Medulla oblongata (tissue), 1 donor: ENCODE measurements around the gene S100A2.
"Not testable (repeated sequence)": the region's sequence is repeated elsewhere in the genome, so short reads cannot be mapped to it uniquely, and the experiment has no call there.

ENCODE experiments used
- DNase-seq: peaks from one replicate; pipeline ENCODE4 v3.0.0-alpha.2; 2015; ENCODE audit errors: extremely low spot score

S100A2 gene

GRCh38 chr1:153588482-153588881, 22.8 kb upstream of the S100A2 start:
- DNase-seq, result no peak

GRCh38 chr1:153588033-153588432, 22.4 kb upstream of the S100A2 start:
- not testable (repeated sequence) for DNase-seq

DNA sequence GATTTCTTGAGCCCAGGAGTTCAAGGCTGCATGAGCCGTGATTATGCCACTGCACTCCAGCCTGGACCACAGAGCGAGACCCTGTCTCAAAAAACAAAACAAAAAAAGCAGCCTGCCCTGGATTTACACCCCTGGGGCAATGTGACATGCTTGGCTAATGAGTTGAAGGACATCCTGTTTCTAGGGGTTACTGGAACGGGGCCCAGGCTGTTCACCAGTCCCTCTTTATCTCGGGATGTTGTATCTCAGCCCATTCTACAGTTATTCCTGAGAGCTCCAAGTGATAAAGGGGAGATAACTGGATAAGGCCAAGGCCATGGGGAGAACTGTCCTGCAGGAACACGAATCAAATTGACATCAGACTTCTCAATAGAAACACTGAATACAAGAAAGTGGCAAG, 21.7 kb upstream of the S100A2 start:
- no peak for DNase-seq

DNA sequence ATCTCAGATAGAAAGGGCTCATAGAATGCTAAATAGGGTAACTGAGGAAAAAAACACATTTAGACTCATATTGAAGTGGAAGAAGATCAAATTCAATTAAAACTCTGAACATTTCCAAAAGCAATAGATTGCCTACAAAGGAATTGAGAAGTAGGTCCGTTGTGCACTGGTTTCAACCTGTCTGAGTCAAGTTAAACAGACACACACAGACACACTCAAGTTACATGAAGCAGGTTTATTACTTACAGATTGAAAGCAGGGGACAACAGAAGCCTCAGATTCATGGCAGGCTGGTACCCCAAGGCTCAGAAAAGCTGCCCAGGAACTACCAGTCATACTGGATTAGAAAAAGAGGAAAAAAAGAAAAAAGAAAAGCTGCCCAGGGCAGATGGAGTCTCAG, 20.7 kb upstream of the S100A2 start:
- no peak for DNase-seq

- DNase-seq, result no peak
Observed at GRCh38 chr1:153585006-153585405, 19.4 kb upstream of the S100A2 start.

- no peak for DNase-seq
Observed at GRCh38 chr1:153583976-153584375, 18.3 kb upstream of the S100A2 start.

- DNase-seq, result not testable (repeated sequence)
Observed at GRCh38 chr1:153583514-153583913, 17.9 kb upstream of the S100A2 start.

- not testable (repeated sequence) for DNase-seq
Observed at GRCh38 chr1:153582836-153583235, 17.2 kb upstream of the S100A2 start.

- DNase-seq, result no peak
Observed at GRCh38 chr1:153578936-153579335, 13.3 kb upstream of the S100A2 start.

- DNase-seq, result no peak
Observed at GRCh38 chr1:153578490-153578889, 12.8 kb upstream of the S100A2 start.

DNA sequence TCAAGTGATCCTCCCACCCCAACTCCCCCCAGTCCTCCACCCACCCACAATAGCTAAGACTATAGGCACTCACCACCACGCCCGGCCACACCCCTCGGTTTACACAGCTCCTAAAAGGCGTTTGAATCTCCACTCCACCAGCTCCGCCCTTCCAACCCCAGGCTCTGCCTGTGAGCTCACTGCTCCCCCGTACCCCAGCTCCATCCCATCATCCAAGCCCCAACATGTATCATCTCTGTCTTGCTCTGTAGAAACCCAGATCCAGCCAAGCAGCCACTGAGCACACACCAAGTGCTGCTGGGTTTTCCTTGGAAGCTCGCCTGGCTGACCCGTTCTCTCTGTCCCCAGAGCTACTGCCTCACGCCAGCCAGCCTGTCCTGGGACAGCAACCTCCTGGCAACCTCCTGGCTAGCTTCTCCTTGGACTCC, 12.0 kb upstream of the S100A2 start:
- DNase-seq, result peak; percentile 70

- DNase-seq, result no peak
Observed at GRCh38 chr1:153577138-153577537, 11.5 kb upstream of the S100A2 start.

DNA sequence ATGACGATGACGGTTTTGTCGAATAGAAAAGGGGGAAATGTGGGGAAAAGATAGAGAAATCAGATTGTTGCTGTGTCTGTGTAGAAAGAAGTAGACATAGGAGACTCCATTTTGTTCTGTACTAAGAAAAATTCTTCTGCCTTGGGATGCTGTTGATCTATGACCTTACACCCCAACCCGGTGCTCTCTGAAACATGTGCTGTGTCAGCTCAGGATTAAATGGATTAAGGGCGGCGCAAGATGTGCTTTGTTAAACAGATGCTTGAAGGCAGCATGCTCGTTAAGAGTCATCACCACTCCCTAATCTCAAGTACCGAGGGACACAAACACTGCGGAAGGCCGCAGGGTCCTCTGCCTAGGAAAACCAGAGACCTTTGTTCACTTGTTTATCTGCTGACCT, 9.9 kb upstream of the S100A2 start:
- DNase-seq, result not testable (repeated sequence)

- DNase-seq, result not testable (repeated sequence)
Observed at GRCh38 chr1:153575081-153575491, 9.4 kb upstream of the S100A2 start.

DNA sequence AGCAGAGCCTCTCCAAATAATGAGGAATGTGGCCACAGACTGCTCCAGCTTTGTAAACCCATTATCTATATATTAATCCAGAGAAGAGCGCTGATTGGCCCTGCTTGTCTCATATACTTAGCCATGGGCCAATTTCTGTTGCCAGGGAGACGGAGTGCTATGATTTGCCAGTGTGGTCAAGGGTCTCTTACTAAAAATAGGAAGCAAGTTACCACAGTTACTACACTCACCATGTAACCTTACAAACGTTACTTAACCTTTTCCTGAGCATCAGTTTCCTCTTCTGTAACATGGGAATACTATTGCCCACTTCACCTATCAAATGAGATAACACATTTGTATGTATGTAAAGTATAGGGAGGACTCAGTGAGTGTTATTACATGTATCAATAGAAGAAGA, 7.7 kb upstream of the S100A2 start:
- no peak for DNase-seq

- DNase-seq, result peak; percentile 96
Observed at GRCh38 chr1:153572569-153573015, 6.9 kb upstream of the S100A2 start.

- no peak for DNase-seq
Observed at GRCh38 chr1:153571706-153572105, 6.1 kb upstream of the S100A2 start.

- DNase-seq, result no peak
Observed at GRCh38 chr1:153570874-153571273, 5.2 kb upstream of the S100A2 start.

- no peak for DNase-seq
Observed at GRCh38 chr1:153569465-153569864, 3.8 kb upstream of the S100A2 start.

DNA sequence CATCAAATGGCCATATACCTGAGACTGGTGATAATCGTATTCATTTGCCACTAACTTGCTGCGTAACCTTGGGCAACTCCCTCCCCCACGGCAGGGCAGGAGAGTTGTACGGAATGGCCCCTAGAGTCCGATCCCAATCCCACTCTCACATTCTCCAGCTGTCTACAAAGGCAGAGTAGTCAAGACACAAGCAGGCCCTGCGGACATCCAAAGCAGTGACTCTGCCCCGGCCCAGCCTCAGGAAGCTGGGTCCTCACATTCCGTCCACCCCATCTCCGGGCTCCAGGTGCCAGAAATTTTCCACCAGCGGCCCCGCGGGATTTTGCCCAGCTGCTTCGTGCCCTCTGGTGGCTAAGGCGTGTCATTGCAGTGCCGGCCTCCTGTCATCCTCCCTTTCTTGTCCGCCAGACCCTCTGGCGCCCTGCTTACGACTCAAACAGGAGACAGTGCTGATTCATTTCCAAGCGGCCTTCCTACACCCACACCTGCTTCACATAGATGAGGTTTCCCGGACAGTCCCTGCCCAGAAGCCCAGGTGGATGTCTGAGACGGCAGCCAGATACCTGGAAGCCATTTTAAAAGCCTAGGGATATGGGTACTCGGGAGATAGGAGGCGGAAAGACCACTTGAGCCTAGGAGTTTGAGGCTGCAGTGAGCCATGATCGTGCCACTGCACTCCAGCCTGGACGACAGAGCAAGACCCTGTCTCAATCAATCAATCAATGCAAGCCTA, 2.9 kb upstream of the S100A2 start:
- peak; percentile 90 for DNase-seq

GRCh38 chr1:153567621-153568366, 2.1 kb upstream of the S100A2 start:
- no peak for DNase-seq

DNA sequence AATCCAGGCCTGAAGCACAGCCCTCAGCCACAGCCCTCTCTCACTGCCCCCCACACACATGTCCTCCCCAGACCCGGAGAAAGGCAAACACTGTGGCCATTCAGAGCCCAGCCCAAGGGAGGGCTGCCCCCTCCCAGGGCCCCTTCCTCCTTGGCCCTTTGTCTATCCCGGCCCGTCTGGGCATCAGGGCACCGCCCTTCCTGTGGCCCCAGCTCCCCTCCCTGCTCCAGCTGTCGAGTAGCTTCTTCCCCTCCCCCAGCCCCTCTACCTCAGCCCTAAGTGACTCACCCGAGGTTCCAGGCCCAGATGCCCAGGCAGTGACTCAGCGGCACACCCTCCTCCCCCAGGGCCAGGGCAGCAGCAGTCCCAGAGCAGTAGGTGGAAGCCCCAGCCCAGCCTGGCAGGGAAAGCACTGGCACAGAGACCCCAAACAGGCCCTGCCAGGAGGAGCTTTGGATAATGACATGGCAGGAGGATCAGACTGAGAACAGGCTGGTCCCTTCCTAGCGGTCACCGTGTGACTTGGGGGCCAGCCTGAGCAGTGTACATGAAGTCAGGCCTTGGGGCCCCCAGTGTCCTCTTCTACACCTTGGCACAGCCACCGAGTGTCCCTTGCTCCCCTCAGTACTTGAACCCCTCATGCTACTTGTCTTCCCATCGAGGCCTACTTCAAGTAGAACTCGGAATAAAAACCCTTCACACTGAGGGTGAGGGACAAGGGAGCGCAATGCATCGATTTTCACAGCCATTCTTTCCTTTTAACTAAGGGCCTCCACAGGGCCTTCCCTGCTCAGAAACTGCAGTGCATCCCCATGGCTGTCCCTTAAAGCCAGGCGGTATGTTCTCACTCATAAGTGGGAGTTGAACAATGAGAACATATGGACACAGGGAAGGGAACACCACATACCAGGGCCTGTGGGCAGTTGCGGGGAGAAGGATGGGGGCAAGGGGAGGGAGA, 1.0 kb upstream of the S100A2 start:
- DNase-seq, result peak; percentile 76
